Activated effector memory CD4-positive, alpha-beta T cell treated with anti-CD3 and anti-CD28 coated beads, Interleukin-2, amount 50 U/mL, for 16 hours (primary cell): ENCODE results near the gene MITF.

Source experiments
- DNase-seq: peaks from one replicate; pipeline ENCODE4 v3.0.0-alpha.2; 2020

Gene MITF

GRCh38 chr3:69761896-69762767 lies 22.9 kb downstream of the MITF start:
- DNase-seq: no peak

- no peak for DNase-seq
These were observed 23.5 kb downstream of the MITF start for GRCh38 chr3:69762768-69763229.

GRCh38 chr3:69763458-69763857 lies 24.2 kb downstream of the MITF start:
- no peak for DNase-seq

GRCh38 chr3:69764121-69764741 lies 25.0 kb downstream of the MITF start:
- DNase-seq: no peak

- DNase-seq: no peak
These were observed 25.6 kb downstream of the MITF start for GRCh38 chr3:69764861-69765260.

- DNase-seq: no peak
These were observed 27.4 kb downstream of the MITF start for GRCh38 chr3:69766638-69767037.

DNA sequence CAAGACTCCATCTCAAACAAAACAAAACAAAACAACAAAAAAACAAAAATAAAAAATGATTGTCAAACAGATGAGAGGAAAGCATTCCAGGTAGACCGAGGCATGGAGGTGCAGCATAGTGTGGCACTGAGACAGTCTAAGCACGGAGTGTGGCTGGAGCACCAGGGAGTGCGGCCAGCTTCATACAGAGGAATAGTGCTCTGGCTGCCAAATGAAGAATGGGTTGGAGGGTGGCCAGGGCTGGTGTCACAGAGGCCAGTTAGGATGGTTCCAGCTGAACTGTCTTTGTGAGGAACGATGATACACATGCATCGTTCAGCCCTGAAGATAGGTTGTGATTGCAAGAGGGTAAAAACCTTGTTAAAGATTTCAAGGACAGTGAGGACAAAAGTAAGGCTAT lies 28.3 kb downstream of the MITF start:
- DNase-seq: no peak

DNA sequence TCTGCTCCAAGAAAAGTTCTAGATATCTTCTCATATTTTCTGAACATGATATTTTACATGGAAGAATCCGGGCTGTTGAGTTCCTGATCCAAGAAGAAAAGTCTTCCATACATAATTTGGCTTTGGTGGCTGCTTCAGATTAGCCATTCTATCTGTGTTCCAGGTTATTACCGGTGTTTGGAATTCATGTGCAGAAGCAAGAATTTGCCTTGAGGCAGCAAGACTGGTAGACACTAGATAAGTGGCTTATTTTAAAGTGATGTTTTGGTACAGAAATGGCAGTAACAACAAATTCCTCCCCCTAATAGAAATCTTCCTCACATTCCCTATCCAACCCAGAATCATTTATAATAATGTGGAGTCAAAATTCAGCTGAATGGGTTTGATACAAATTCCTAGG lies 29.2 kb downstream of the MITF start:
- DNase-seq: no peak

GRCh38 chr3:69770219-69770618 lies 31.0 kb downstream of the MITF start:
- DNase-seq: no peak

GRCh38 chr3:69770976-69771634 lies 31.8 kb downstream of the MITF start:
- DNase-seq: no peak

- DNase-seq: no peak
These were observed 33.0 kb downstream of the MITF start for GRCh38 chr3:69772152-69772867.

DNA sequence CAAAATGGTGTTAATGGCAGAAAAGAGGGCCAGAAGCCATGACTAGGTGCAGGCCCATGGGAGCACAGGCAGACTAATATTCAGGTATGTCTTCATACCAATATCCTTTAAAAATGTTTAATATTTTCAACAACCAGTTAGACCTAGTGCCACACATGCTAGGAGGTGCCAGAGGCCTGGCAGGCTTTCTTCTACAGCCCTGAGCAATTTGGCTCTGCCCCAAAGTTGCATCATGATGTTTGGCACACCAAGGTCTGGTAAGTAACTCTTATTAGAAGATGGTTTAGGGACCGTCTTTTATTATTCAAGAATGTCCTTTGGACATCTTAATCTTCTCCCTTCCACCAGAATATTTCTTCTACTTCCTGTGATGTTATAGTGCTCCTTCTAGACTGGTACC lies 34.8 kb downstream of the MITF start:
- DNase-seq: no peak

DNA sequence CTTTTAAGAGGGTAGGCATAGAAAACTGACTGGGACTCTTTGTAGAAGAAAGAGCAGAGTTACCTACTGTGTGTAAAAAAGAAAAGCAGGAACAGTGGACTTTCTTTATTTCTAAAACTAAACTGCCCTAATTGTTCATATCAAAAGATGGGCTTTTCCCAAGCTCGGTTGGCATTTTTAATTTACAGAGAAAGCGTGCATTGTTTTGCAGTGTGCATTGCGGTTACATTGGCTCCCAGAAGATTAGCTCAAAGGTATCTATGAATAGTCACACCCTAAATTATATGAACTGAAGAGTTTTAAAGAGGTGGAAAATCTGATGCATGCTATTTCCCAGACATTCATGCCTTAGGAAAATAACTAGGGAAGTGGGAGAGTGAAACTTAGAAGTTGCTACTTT lies 36.5 kb downstream of the MITF start:
- no peak for DNase-seq

- no peak for DNase-seq
These were observed 37.0 kb downstream of the MITF start for GRCh38 chr3:69776289-69776688.

DNA sequence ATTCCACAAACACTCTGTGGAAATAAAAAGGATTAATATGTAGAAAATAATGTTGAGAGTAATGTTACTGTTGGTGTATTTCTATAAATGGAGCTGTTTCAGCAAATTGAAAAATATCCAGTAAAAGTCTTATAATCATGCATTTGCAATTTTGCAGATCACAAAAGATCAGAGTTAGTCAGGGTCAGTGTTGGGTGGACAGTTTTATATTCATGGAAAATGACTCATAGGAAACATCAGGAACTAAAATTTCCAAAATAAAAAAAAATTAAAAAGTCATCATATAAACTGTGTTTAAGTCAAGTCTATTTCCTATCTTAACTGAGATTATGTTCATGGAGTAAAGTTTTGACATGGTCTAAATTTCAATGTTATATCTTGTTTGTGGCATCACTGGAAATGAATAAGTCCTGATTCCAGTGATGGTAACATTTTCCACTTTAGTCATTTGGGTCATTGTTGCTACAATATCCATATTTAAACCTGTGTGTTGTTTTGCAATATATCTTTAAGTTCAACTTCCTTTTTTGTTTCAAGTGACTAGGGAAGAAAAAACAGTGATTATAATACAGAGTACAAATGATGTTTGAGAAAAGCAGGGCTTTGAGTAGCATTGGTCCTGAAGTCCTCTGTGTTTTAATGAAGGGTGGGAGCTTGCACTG lies 37.8 kb downstream of the MITF start:
- no peak for DNase-seq

GRCh38 chr3:69777582-69777967 lies 38.3 kb downstream of the MITF start:
- DNase-seq: no peak

- DNase-seq: no peak
These were observed 42.3 kb downstream of the MITF start for GRCh38 chr3:69781593-69781992.

GRCh38 chr3:69784954-69785514 lies 45.8 kb downstream of the MITF start:
- DNase-seq: no peak

DNA sequence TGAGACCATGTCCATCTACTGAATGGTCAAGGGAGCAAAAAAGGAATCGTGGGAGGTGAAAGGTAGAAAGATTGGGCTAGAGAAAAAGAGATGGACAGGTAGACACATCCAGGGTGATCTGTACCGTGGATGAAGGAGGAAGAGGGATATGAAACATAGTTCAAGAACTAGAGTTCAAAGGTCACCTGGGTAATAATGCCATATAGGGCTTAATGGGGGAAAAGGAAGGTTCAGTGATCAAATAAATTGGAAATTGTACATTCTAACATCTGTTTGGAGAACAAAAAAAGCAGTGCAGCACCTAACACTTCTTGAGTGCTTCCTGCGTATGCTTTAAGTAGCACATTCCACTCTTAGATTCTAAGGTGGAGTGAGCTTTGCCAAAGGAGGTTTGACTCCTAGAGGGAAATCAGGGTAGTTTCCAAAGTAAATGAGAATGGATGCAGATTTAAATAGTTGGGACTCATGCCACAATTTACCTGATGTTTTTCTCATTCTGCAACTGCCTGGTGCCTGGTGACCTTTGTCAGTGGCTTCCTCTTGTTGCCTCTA lies 46.6 kb downstream of the MITF start:
- no peak for DNase-seq

DNA sequence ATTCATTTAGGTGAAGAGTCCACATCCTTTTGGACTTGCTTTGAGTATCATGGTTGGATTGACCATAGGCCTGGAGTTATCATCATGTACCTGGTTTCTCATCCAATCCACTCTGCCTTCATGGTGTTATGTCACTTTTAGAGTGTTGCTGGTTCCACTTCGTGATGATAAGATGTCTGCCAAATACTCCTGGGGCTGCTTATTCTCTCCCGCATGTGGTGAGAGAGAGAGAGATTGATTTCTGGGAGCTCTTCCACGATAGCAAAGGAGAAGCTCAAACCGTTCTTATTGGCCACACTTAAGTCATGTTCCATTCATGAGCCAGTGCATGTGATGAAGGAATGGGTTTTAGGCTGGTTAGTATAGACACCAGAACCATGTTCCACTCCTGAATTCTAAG lies 47.6 kb downstream of the MITF start:
- no peak for DNase-seq

GRCh38 chr3:69787436-69788168 lies 48.3 kb downstream of the MITF start:
- DNase-seq: no peak
